Measurements from ENCODE around the gene F7. TPM values are rescaled to one million over a fixed set of nuclear protein-coding genes. Genes with fewer than 3 reads are reported as not detected.

The F7 gene
- polyA plus RNA-seq, 1 donor, result 38.1 TPM

DNA sequence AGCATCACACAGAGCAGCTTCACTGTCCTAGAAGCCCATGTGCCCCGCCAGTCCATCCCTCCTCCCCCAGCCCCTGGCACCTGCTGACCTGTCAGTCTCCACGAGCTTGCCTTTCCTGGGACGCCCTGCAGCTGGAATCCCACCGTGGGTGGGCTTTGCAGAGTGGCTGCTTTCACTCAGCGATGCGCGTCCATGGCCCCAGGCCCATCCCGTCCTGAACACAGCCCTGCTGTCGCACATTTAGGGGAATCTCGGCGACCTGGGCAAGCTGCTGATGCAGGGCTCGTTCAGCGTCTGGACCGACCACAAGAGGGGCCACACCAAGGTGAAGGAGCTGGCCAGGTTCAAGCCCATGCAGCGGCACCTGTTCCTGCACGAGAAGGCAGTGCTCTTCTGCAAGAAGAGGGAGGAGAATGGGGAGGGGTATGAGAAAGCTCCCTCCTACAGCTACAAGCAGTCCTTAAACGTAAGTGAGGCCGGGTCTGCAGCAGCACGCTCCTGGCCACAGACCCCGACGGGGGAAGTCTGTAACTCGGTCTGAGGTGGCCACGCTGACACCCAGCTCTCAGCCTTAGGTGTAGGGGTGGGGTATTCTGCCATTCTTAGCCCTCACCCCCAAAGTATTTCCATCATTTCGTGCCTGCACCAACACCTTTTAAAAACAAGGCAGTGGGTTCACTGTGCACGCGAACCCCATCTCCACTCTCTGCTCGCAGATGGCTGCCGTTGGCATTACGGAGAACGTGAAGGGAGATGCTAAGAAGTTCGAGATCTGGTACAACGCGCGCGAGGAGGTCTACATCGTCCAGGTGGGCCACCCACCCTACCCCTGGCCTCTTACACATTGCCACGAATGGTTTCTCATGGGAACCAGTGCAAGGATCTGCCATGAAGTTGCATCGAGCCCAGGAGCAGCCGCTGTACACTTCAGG, 18.3 kb upstream of the F7 start:
- 100% methylated on average over 3 of the region's 39 CpGs for WGBS (ENCODE audit: insufficient coverage, low lambda C conversion rate)
- Histone ChIP-seq H3K36me3 (ENCODE audit: control insufficient read depth, insufficient read depth, low read length) (peaks cover 47% of the 10 kb centered on the region), H3K27me3 (ENCODE audit: control insufficient read depth, insufficient read depth, low read length) (no peaks in the 10 kb centered on the region), H3K9me3 (ENCODE audit: control insufficient read depth, low read depth, low read length) (peaks cover 2% of the 10 kb centered on the region), H3K4me3 (ENCODE audit: low read length) (no peak overlapping the region), H3K4me1 (ENCODE audit: control insufficient read depth, insufficient read depth, low read length) (no peaks in the 10 kb centered on the region), H3K27ac (ENCODE audit: low read length) (no peak overlapping the region)
- no peak for DNase-seq

DNA sequence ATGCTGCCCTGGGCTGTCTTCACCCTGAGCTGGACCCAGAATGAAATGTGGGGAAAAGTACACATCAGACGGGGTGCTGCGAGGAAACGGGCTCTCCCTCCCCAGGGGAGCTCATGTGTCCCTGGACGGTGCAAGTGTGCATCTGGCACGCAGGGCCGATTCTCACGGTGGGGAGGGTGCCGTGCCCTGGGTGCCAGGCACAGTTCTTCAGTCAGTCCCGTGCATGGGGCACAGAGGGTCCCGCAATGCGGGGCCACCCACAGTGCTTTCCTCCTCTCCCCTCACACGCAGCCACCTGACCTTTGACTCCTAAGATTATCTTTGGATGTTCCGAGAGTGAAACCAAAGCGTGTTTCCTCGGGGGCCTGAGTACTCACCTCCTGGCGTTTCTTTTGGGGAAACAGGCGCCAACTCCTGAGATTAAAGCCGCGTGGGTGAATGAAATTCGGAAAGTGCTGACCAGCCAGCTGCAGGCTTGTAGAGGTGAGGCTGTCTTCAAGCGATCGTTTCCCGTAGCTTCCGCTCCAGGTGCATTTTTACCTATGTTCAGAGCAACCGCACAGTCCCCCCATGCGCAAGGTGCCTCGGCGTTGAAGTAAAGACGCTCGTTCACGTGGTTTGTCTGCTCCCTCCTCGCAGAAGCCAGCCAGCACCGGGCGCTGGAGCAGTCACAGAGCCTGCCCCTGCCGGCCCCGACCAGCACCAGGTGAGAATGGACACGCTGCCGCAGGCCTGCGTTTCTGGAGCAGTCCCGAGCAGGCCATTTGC, 17.5 kb upstream of the F7 start:
- DNase-seq, result no peak
- Histone ChIP-seq H3K27me3 (ENCODE audit: control insufficient read depth, insufficient read depth, low read length) (no peaks in the 10 kb centered on the region), H3K36me3 (ENCODE audit: control insufficient read depth, insufficient read depth, low read length) (peaks cover 43% of the 10 kb centered on the region), H3K9me3 (ENCODE audit: control insufficient read depth, low read depth, low read length) (peaks cover 2% of the 10 kb centered on the region), H3K4me3 (ENCODE audit: low read length) (no peak overlapping the region), H3K4me1 (ENCODE audit: control insufficient read depth, insufficient read depth, low read length) (no peaks in the 10 kb centered on the region), H3K27ac (ENCODE audit: low read length) (no peak overlapping the region)
- no CpG with 5 or more reads among the region's 40 CpGs for WGBS (ENCODE audit: insufficient coverage, low lambda C conversion rate)

DNA sequence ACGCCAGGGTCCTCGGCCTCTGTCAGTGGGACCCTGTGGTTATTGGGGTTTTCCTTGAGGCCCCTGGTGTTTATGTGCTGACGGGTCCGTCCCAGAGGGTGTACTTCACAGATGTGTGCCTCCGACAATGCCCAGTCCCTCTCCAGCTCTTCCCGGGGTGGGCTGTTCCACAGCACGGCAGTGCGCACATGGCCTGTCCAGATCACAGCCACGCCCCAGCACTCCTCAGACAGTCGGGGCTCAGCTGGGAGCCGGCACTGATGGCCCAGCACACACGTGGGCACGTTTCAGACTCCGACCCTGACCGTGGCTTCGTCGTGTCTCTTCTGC, 16.9 kb upstream of the F7 start:
- no CpG with 5 or more reads among the region's 17 CpGs for WGBS (ENCODE audit: insufficient coverage, low lambda C conversion rate)
- no peak overlapping the region for H3K27ac ChIP-seq (ENCODE audit: low read length)
- peaks cover 42% of the 10 kb centered on the region for H3K36me3 ChIP-seq (ENCODE audit: control insufficient read depth, insufficient read depth, low read length)
- no peak overlapping the region for H3K4me3 ChIP-seq (ENCODE audit: low read length)
- DNase-seq, result no peak
- H3K9me3 ChIP-seq (ENCODE audit: control insufficient read depth, low read depth, low read length), result peaks cover 2% of the 10 kb centered on the region
- no peaks in the 10 kb centered on the region for H3K27me3 ChIP-seq (ENCODE audit: control insufficient read depth, insufficient read depth, low read length)
- H3K4me1 ChIP-seq (ENCODE audit: control insufficient read depth, insufficient read depth, low read length), result no peaks in the 10 kb centered on the region

DNA sequence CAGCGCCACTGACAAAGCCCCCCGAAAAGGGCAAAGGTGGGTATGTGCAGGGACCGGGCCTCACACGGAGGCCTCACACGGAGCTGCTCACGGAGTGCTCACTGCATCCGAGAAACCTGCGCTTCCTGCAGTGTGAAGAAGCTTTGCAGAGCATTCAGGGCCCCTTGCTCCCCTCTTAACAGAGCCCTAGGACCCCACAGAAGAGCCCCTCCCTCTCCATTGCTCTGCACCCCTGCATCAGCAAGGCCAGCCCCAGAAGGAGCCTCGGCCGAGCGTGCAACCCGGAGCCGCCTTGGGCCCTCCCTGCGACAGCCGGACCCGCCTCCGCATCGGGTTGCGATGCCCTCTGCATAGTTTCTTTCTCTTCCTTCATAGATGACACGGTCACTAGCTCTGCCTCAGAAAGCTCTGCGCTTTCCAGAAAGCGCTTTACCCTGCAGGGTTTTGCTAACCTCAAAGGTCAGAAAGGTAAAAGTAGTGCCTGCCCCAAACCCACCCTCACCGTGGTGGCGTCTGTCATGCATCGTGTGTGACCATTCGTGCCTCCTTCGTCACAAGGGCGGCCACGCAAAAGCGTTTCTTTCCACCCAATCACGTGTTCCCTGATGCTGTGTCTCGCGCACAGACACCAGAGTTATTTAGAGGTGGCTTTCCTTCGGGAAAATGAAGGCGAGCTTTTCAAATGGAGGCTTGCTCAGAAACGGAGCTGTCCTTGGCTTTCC, 15.7 kb upstream of the F7 start:
- Histone ChIP-seq H3K36me3 (ENCODE audit: control insufficient read depth, insufficient read depth, low read length) (peaks cover 40% of the 10 kb centered on the region), H3K27ac (ENCODE audit: low read length) (no peak overlapping the region), H3K27me3 (ENCODE audit: control insufficient read depth, insufficient read depth, low read length) (no peaks in the 10 kb centered on the region), H3K4me1 (ENCODE audit: control insufficient read depth, insufficient read depth, low read length) (no peaks in the 10 kb centered on the region), H3K4me3 (ENCODE audit: low read length) (no peak overlapping the region), H3K9me3 (ENCODE audit: control insufficient read depth, low read depth, low read length) (no peaks in the 10 kb centered on the region)
- no peak for DNase-seq
- WGBS (ENCODE audit: insufficient coverage, low lambda C conversion rate), result no CpG with 5 or more reads among the region's 36 CpGs

DNA sequence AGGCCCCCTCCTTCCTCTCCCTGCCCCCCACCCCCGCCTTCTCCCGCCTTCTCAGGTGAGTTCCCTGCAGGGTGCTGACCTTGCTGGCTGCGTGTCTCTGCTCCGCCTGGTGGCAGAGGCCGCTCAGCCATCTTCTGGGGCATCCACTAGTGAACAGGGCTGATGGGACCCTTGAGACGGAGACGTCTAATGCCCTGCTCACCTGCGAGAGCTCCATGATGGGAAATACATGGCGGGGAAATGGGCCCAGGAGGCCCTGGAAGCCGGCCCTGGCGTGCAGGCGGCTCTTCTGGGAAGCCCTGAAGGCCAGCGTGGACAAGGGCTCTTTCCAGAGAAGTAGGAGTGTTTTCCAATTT, 15.2 kb upstream of the F7 start:
- Histone ChIP-seq H3K4me3 (ENCODE audit: low read length) (no peak overlapping the region), H3K27me3 (ENCODE audit: control insufficient read depth, insufficient read depth, low read length) (no peaks in the 10 kb centered on the region), H3K4me1 (ENCODE audit: control insufficient read depth, insufficient read depth, low read length) (no peaks in the 10 kb centered on the region), H3K36me3 (ENCODE audit: control insufficient read depth, insufficient read depth, low read length) (peaks cover 41% of the 10 kb centered on the region), H3K27ac (ENCODE audit: low read length) (no peak overlapping the region), H3K9me3 (ENCODE audit: control insufficient read depth, low read depth, low read length) (no peaks in the 10 kb centered on the region)
- DNase-seq, result no peak
- WGBS (ENCODE audit: insufficient coverage, low lambda C conversion rate), result no CpG with 5 or more reads among the region's 13 CpGs

DNA sequence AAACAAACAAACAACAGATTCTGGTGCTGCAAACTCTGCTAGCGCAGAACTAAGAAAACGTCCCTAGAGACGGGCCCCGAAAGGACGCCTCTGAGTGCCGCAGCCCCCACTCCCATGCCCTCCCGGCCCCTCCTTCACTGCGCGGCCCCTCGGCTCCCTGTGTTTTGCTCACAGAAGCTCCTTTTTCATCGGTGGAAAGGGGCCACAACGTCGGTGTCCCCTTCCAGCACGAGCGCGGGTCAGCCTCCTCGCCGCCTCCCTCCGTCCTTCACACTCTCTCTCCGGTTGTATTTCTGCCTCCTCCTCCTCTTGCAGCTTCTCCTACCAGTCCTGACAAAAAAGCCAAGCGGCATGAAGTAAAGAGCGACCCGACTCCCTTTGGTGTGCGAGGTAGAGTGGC, 14.8 kb upstream of the F7 start:
- no peak overlapping the region for H3K4me3 ChIP-seq (ENCODE audit: low read length)
- H3K9me3 ChIP-seq (ENCODE audit: control insufficient read depth, low read depth, low read length), result no peaks in the 10 kb centered on the region
- H3K27me3 ChIP-seq (ENCODE audit: control insufficient read depth, insufficient read depth, low read length), result no peaks in the 10 kb centered on the region
- WGBS (ENCODE audit: insufficient coverage, low lambda C conversion rate), result 80% methylated on average over 1 of the region's 24 CpGs
- H3K36me3 ChIP-seq (ENCODE audit: control insufficient read depth, insufficient read depth, low read length), result peaks cover 41% of the 10 kb centered on the region
- no peak for DNase-seq
- H3K4me1 ChIP-seq (ENCODE audit: control insufficient read depth, insufficient read depth, low read length), result no peaks in the 10 kb centered on the region
- no peak overlapping the region for H3K27ac ChIP-seq (ENCODE audit: low read length)

DNA sequence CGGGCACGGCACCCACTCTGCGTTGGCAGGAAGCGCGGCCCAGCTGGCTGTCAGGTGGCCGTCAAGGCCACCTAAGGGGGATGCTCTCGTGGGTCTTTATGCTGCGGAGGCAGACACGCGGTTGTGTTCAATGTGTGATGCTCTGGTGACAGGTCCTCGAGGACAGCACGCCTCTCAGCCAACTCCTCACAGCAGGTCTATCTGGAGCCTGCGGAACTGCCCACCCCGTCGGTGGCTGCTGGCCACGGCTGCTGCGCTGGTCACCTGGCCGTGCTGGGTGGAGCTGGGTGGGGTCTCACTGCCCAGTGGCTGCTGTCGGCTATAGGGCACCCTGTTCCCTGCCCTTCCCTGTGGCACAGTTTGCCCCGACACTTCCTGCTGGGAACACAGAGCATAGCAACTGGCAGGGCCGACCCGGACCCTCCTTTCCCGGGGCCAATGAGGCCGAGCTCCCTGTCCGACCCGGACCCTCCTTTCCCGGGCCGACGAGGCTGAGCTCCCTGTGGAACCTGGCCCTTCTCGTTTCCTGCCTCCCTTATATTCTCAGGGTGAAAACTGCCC, 14.3 kb upstream of the F7 start:
- Histone ChIP-seq H3K36me3 (ENCODE audit: control insufficient read depth, insufficient read depth, low read length) (peaks cover 36% of the 10 kb centered on the region), H3K9me3 (ENCODE audit: control insufficient read depth, low read depth, low read length) (no peaks in the 10 kb centered on the region), H3K27ac (ENCODE audit: low read length) (no peak overlapping the region), H3K27me3 (ENCODE audit: control insufficient read depth, insufficient read depth, low read length) (no peaks in the 10 kb centered on the region), H3K4me3 (ENCODE audit: low read length) (no peak overlapping the region), H3K4me1 (ENCODE audit: control insufficient read depth, insufficient read depth, low read length) (no peaks in the 10 kb centered on the region)
- WGBS (ENCODE audit: insufficient coverage, low lambda C conversion rate), result no CpG with 5 or more reads among the region's 30 CpGs
- no peak for DNase-seq

DNA sequence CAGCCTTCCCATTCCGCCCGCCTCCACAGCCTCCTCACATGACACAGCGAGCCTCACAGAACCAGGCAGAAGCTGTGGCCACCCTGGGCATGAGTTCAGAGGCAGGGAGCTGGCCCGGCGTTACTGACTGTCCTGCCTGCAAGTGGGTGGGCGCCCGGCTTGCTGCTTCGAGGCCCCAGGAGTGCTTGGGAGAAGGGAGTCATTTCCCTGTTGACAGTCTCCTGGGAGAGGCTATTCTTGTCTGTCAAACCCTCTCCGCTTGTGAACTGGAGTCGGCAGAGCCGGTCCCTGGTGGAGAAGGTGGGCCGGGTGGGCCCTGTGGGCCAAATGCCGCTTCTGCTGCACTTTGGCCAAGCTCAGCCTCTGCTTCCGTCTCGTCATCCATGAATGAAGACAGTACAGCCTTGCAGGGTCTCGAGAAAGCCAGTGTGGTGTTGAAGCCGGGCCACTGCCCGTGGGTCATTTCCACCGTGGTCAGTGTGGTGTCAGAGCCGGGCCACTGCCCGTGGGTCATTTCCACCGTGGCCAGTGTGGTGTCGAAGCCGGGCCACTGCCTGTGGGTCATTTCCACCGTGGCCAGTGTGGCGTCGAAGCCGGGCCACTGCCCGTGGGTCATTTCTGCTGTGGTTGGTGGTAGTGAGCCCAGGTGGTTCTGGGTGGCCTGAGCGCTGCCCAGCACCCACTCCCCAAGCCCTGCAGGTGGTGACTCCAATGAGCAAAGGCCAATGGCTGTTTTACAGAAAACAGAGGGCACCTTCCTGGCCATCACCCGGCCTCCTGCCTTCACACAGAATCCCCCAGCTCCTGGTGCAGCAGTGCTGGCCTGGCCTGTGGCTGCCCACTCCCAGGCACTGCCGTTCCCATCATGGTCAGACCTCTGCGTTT, 13.5 kb upstream of the F7 start:
- no CpG with 5 or more reads among the region's 33 CpGs for WGBS (ENCODE audit: insufficient coverage, low lambda C conversion rate)

DNA sequence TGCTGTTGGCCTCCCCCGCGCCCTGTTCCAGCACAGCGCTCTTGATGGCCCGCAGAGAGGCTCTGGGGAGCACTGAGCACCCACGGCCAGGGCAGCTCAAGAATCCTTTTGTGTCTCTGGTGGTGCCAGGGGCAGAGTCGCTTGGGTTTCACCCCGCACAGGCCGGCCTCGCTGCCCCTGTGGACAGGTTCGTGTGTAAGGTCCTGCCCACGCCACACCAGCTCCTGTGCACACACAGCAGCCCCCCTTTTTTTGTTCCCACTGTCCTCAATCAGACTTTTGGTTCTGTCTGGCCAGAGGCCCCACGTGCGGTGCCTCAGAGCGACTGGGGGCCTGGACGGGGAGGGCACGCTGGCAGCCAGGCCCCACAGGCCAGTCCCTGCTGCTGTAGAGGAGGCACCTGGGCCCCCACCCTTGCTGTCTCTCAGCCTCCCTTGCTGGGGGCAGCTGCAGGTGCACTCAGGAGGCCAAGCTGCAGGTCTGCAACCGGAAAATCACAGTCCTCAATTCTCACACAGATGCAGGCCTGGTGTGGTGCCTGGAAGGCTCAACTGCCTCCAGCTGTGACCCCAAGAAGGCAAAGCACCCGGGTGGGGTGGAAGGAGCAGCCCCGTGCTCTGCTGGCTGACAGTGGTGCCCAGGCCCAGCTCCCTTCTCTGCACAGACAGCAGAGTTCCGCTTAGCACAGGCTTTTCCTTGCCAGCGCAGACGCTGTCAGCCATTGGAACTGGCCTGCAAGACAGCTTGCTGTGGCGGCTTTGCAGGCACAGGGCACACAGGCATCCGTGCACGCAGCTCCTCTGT, 12.6 kb upstream of the F7 start:
- Histone ChIP-seq H3K36me3 (ENCODE audit: control insufficient read depth, insufficient read depth, low read length) (peaks cover 27% of the 10 kb centered on the region), H3K27ac (ENCODE audit: low read length) (no peak overlapping the region), H3K4me3 (ENCODE audit: low read length) (no peak overlapping the region), H3K4me1 (ENCODE audit: control insufficient read depth, insufficient read depth, low read length) (no peaks in the 10 kb centered on the region), H3K27me3 (ENCODE audit: control insufficient read depth, insufficient read depth, low read length) (no peaks in the 10 kb centered on the region), H3K9me3 (ENCODE audit: control insufficient read depth, low read depth, low read length) (no peaks in the 10 kb centered on the region)
- WGBS (ENCODE audit: insufficient coverage, low lambda C conversion rate), result no CpG with 5 or more reads among the region's 25 CpGs
- DNase-seq, result no peak

More for the DNA sequence above, 13.5 kb upstream of the F7 start:
- Histone ChIP-seq H3K27ac (ENCODE audit: low read length) (no peak overlapping the region), H3K9me3 (ENCODE audit: control insufficient read depth, low read depth, low read length) (no peaks in the 10 kb centered on the region), H3K36me3 (ENCODE audit: control insufficient read depth, insufficient read depth, low read length) (peaks cover 36% of the 10 kb centered on the region), H3K27me3 (ENCODE audit: control insufficient read depth, insufficient read depth, low read length) (no peaks in the 10 kb centered on the region), H3K4me1 (ENCODE audit: control insufficient read depth, insufficient read depth, low read length) (no peaks in the 10 kb centered on the region), H3K4me3 (ENCODE audit: low read length) (no peak overlapping the region)
- no peak for DNase-seq
